D721Med (cell line): Measurements from ENCODE around the gene FXYD2.

Experiments used
- DNase-seq: peaks from one replicate; pipeline ENCODE4 v3.0.0; 2011; ENCODE audit warnings: low spot score; ENCODE audit not compliant: insufficient read length
- FAIRE-seq: peaks from 2 replicates; lab custom pipeline; 2011; peaks lifted over from hg19 to GRCh38; lab: Jason Lieb, UNC
- CTCF ChIP-seq: IDR thresholded peaks from 2 replicates; pipeline ENCODE4 v1.5.1; 2012; ENCODE audit warnings: mild to moderate bottlenecking, control low read depth; ENCODE audit not compliant: insufficient read depth; ENCODE audit errors: missing control alignments

Gene FXYD2

GRCh38 chr11:117795638-117796455, 28.7 kb downstream of the FXYD2 start:
- FAIRE-seq (no peak), DNase-seq (no peak)
- no peak for TF ChIP-seq CTCF

- DNase-seq (no peak), FAIRE-seq (no peak)
- TF ChIP-seq CTCF: no peak
These were observed 29.5 kb downstream of the FXYD2 start for GRCh38 chr11:117794772-117795629.

- TF ChIP-seq CTCF: no peak
- FAIRE-seq (no peak), DNase-seq (no peak)
These were observed 30.4 kb downstream of the FXYD2 start for GRCh38 chr11:117794135-117794534.

GRCh38 chr11:117793583-117793982, 31.0 kb downstream of the FXYD2 start:
- FAIRE-seq: no peak
- no peak for DNase-seq
- no peak for TF ChIP-seq CTCF

- FAIRE-seq: no peak
- no peak for DNase-seq
- no peak for TF ChIP-seq CTCF
These were observed 31.6 kb downstream of the FXYD2 start for GRCh38 chr11:117792992-117793391.

GRCh38 chr11:117792241-117792640, 32.3 kb downstream of the FXYD2 start:
- DNase-seq: no peak
- no peak for FAIRE-seq
- TF ChIP-seq CTCF: no peak
